H1 (cell line): Measurements from ENCODE around the gene ACSL3.

ENCODE experiments used
- CBX5 ChIP-seq: fragments of 300-800, 300-1000 bp; sonication (generic); IDR thresholded peaks from 2 replicates; pipeline ENCODE4 v1.7.1; 2016; ENCODE audit warnings: antibody characterized with exemption, low read length, low read depth
- CEBPB ChIP-seq: IDR thresholded peaks from 2 replicates; pipeline ENCODE4 v1.6.1; 2012; ENCODE audit warnings: low read depth, low read length
- CTCF ChIP-seq, 3 experiments: IDR thresholded peaks; 1 replicate in 2 of 3; 2 replicates in 1 of 3; pipeline versions ENCODE4 v1.5.1 to v1.6.1; 2011; ENCODE audit warnings: low read length in 3 of 3, mild to moderate bottlenecking in 3 of 3, inconsistent platforms in 2 of 3, low read depth in 1 of 3, moderate library complexity in 1 of 3; ENCODE audit not compliant: insufficient read depth in 1 of 3; ENCODE audit errors: control extremely low read depth in 1 of 3
- EP300 ChIP-seq, 2 experiments: IDR thresholded peaks; 1 replicate in 1 of 2; 2 replicates in 1 of 2; pipeline ENCODE4 v1.6.1; 2011 to 2012; ENCODE audit warnings: low read depth in 2 of 2, low read length in 2 of 2, mild to moderate bottlenecking in 2 of 2, borderline replicate concordance in 1 of 2, inconsistent platforms in 1 of 2, moderate library complexity in 1 of 2
- POLR2A ChIP-seq, 2 experiments: IDR thresholded peaks; 1 replicate in 1 of 2; 2 replicates in 1 of 2; pipeline ENCODE4 v1.6.1; 2011; ENCODE audit warnings: low read depth in 2 of 2, low read length in 2 of 2, mild to moderate bottlenecking in 2 of 2; ENCODE audit errors: control extremely low read depth in 1 of 2
- POLR2AphosphoS5 ChIP-seq: IDR thresholded peaks from 2 replicates; pipeline ENCODE4 v1.6.1; 2011; ENCODE audit warnings: low read depth, low read length
- RFX5 ChIP-seq: IDR thresholded peaks from 2 replicates; pipeline ENCODE4 v1.6.1; 2011; ENCODE audit warnings: low read depth, low read length, improper control_type of control experiment, borderline replicate concordance
- SP1 ChIP-seq: IDR thresholded peaks from 2 replicates; pipeline ENCODE4 v1.6.1; 2011; ENCODE audit warnings: low read depth, low read length
- YY1 ChIP-seq: IDR thresholded peaks from 2 replicates; pipeline ENCODE4 v1.6.1; 2011; ENCODE audit warnings: low read depth, mild to moderate bottlenecking, low read length

DNA sequence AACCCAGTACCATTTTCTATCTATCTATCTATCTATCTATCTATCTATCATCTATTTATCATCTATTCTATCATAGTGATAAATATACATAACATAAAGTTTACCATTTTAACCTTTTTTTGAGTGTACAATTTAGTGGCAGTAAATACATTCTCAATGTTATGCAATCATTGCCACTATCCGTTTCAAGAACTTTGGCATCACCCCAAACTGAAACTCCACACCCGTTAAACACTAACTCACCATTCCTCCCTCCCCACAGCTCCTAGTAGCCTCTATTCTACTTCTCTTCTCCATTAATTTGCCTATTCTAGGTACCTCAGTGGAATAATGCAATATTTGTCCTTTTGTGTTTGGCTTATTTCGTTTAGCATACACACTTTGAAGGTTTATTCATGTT lies 108.7 kb downstream of the ACSL3 start:
- no peak for TF ChIP-seq YY1
- TF ChIP-seq CBX5, result no peak
- TF ChIP-seq CTCF (IDR thresholded peaks at IDR 0.05; ENCODE audit: control extremely low read depth in 1 of 3, insufficient read depth in 1 of 3, low read depth in 1 of 3, low read length in 3 of 3), result no peak
- TF ChIP-seq SP1, result no peak
- no peak for TF ChIP-seq POLR2A (IDR thresholded peaks at IDR 0.05; ENCODE audit: control extremely low read depth in 1 of 2, low read depth in 2 of 2, low read length in 2 of 2)
- TF ChIP-seq POLR2AphosphoS5, result no peak
- TF ChIP-seq RFX5, result no peak
- TF ChIP-seq EP300 (IDR thresholded peaks at IDR 0.05; ENCODE audit: borderline replicate concordance in 1 of 2, low read depth in 2 of 2, low read length in 2 of 2), result no peak
- TF ChIP-seq CEBPB, result no peak
